ENCODE results near the gene HDC.

Gene HDC, protein sequence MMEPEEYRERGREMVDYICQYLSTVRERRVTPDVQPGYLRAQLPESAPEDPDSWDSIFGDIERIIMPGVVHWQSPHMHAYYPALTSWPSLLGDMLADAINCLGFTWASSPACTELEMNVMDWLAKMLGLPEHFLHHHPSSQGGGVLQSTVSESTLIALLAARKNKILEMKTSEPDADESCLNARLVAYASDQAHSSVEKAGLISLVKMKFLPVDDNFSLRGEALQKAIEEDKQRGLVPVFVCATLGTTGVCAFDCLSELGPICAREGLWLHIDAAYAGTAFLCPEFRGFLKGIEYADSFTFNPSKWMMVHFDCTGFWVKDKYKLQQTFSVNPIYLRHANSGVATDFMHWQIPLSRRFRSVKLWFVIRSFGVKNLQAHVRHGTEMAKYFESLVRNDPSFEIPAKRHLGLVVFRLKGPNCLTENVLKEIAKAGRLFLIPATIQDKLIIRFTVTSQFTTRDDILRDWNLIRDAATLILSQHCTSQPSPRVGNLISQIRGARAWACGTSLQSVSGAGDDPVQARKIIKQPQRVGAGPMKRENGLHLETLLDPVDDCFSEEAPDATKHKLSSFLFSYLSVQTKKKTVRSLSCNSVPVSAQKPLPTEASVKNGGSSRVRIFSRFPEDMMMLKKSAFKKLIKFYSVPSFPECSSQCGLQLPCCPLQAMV

DNA sequence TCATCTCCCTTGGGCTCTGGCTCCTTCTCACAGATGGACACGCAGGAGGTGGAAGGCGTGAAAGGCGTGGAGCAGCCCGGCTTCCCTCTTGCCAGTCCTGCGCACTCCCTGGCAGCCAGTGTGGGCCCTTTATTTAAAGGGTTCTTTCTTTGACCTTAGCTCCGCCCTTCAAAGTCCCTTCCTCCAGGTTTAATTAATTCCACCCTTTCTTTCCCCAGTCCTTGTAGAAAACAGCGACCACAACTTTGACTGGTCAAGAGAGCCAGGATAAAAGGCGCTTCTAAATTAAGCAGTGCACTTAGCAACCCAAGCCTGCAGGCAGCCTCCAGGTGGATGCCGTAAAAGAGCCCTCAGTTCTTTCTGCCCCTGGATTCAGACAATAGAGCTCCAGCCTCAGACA is at the start of gene HDC:
TSS of gene HDC (minus strand) at position 107 of the 400 bp plus-strand sequence. CDS start at position 4, 103 bp downstream.
- peak; percentile 27 for DNase-seq

DNA sequence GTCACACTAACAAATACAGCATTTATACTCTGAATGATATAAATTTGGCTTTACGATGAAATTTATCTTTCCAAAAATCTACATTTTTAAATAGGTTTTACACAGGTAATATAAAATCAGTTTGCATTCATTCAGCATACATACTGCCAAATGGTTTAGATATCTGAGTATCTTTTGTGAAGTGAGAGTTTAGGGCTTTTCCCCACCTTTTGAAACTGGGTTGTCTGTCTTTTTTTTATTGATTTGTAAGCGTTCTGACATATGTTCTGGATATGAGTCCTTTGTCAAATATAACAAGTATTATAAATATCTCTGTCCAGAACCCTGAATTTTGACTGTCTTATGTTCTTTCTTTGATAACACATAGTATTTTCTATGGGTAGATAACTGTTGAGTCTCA is 47.1 kb upstream of the HDC start:
- no peak for DNase-seq

DNA sequence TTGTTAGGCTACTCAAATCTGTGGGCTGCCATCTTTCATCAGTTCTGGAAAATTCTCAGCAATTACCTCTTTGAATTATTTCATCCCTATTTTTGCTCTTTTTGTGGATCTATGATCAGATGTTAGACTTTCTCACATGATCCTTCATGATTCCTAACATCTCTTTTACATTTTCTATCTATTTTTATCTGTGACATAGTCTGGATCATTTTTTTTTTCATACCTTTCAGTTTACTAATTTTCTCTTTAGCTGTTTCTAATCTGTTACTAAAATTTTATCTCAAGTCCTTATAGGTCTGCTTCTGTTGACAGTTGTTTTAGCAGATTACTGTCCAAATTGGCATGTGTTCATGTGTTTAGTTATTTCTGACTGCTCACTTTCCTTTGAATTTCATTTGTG is 42.3 kb upstream of the HDC start:
- no peak for DNase-seq

DNA sequence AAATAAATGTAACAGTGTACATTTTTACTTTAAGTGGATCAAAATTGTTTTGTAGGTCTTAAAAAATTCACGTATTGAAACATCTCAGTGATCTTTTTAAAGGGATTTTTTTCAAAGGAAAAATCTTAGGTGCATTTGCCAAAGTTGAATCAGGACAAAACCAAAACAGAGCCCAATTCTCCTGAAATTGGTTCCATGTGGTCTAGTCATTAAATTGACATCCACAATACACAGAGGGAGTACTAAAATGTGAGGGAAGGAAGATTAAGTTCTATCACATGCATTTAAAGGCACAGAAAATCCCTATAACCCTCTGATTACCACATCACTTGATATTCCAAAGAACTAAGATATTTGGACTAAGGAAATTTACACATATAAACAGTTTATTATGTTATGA is 39.3 kb upstream of the HDC start:
- DNase-seq = no peak

DNA sequence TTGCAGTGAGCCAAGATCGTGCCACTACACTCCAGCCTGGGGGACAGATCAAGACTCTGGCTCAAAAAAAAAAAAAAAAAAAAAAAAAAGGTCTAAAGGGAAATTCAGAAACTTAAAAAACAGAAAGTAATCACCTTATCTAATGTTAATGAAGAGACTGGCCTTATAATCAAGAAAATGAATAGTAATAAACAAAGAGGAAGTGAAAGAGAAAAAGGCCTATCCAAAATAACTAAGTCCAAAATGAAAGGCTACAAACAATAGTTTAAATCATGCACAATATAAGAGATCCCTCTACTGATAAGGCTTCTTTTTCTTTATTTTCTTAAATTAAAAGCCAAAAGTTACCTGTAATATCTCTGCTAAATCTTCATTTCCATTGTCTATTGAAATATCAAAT is 37.1 kb upstream of the HDC start:
- DNase-seq = no peak

DNA sequence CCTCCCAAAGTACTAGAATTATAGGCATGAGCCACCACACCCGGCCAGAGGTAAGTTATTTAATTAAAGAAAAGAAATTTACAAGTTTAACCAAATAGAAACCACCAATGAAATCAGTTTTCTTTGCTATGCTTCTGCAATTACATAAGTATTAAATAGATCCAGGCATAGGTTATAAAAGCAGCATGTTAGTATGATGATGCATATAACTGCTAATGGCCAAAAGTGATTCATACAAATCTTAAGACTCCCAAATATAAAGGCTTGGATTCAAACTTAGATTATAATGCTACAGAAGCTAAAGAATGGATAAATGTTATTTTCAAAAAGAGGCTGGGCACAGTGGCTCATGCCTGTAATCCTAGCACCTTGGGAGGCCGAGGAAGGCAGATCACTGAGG is 32.8 kb upstream of the HDC start:
- no peak for DNase-seq

DNA sequence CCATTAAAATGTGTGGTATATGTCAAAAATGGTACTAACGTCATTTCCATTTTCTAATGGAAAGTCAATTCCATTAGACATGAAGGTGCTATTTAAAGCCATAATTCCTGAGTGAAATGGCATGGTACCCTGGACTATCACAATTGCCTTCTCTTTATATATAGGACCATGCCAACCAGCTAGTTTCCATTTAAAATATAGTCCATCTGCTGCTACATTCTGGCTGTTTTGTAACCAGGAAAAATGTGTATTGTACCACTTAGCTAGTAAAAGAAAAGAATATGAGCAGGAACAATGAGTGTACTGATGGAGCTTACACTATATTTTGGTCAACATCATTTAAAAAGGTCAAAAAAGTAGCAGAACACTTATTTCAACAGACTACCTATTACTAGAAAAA is 30.4 kb upstream of the HDC start:
- no peak for DNase-seq

DNA sequence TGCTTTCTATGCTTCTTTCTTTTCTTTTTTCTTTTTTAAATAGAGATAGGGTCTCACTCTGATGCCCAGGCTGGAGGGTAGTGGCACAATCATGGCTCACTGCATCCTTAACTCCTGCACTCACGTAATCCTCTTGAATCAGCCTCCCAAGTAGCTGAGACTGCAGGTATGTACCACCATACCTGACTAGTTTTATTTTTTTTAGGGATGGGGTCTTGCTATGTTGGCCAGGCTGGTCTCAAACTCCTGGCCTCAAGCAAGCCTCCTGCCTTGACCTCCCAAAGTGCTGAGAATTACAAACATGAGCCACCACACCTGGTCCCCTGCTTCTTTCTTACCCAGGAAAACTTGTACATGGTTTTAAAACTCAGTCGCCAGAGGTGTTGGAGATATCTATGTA is 24.2 kb upstream of the HDC start:
- no peak for DNase-seq

DNA sequence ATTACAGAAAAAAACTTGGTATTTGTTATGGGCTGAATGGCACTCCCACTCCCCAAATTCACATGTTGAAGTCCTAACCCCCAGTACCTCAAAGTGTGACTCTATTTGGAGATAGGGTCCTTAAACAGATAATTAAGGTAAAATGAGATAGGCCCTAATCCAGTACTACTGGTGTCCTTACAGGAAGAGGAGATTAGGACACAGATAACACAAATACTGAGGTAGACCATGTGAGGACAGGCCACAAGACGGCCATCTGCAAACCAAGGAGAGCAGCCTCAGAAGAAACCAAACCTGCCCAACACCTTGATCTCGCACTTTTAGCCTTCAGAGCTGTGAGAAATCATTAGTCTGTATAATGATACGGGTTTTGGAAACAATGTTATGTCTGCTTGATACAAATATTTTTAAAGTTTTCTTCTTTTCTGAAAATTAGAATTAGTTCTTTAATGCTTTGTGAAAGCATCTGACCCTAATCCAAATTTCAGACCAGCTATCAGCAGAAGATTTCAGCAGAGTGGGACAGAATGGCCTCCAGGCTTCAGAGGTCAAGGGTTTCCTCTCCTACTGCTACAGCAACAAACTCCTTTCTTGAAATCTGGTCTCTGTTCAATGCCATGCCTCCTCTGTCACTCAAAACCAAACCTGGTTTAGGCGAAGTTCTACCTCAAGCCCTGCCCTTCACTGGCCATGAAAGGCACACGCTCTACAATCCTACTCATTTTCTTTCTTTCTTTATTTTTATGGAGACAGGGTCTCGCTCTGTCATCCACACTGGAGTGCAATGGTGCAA is 22.0 kb upstream of the HDC start:
- DNase-seq = no peak

DNA sequence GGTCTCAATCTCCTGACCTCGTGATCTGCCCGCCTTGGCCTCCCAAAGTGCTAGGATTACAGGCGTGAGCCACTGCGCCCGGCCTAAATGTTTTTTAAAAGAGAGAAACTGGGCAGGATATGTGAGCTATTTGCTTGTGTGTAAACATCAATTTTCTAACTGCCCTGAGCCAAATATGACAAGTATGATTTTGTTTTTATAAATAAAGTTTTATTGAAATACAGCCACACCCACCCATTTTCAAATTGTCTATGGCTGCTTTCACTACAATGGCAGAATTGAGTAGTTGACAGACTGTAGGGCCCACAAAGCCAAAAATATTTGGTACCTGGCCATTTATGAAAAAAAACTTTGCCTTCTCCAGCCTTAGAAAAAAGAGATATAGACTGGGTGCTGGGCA is 15.9 kb upstream of the HDC start:
- no peak for DNase-seq

DNA sequence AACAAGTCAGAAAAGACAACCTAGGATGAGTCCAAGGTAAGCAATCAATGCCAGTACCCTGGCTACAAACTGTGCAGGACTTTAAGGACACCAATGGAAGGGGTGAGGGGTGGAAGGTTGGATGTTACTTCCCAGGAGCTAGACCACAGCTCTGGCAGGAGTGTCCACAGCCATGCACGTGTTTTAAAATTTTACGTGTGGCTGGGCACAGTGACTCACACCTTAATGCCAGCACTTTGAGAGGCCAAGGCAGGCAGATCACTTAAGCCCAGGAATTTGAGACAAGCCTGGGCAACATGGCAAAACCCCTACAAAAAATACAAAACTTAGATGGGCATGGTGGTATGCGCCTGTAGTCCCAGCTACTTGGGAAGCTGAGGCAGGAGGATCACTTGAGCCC is 14.7 kb upstream of the HDC start:
- DNase-seq = no peak

DNA sequence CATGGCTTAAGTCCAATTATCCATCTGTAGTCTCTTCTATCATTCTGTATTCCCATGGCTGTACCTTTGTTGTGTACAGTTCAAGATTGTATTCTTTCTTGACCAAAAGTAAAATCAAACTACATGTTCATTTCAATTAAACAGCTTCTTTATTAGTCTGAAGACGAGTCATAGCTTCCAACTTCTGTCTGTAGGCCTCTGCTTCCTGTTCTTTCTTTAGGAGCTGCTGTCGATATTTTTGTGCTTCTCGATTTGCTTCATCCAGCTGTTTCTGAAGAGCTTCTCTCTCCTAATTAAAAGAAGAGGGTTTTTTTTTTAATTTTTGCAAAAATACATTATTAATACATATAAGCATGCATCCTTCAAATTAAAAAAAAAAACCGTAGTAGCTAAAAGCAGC is 13.0 kb upstream of the HDC start:
- DNase-seq = no peak

DNA sequence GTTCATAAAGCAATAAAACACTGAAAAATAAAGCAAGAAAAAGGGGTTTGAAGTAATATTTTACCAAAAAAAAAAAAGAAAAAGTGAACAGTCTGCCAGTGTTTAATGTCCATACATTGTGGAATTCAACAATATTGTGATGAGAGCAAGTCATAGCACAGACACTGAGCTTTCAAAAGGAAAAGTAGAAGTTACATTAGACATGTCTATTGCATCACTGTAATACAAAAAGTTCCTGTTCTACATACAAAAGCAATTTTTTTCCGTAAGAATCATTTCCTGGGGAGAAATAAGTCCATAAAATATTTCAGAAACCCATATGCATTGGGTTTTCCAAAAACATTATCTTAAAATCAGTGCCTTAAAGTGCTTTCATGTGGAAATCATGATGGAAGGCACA is 11.8 kb upstream of the HDC start:
- no peak for DNase-seq

DNA sequence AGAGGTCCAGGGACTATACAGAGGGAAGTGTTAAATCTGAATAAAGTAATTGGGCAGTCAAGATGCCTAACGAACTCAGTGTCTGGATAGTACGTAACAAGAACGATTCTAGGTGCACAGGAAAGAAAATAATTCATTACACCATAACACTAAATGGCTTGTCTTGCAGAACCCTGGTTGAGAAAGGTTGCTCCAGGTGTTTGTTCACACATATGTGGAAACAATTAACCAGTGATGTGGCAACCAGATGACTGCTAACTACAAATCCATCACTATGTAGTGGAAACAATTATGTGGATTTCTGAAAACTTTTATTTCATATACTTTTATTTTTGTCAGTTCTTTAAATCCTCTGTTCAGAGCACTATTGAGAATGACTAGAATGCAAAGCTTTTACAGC is 10.4 kb upstream of the HDC start:
- DNase-seq = no peak

DNA sequence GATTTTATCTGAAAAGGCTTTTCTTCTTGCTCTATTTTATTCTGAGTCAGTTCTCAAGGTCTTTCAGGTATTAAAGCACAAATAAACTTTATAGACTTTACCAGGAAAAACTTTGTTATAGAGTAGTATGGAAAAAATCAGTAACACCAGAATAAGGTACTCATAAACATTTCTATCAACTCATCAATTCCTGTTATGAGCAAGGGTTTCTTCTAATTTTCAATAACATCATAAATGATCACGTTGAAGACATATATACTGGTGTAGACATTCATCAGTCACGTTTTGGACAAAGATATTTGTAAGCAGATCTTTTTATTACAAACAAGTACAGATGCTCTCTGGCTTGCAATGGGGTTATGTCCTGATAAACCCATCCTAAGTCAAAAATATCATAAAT is 9.6 kb upstream of the HDC start:
- DNase-seq = no peak

DNA sequence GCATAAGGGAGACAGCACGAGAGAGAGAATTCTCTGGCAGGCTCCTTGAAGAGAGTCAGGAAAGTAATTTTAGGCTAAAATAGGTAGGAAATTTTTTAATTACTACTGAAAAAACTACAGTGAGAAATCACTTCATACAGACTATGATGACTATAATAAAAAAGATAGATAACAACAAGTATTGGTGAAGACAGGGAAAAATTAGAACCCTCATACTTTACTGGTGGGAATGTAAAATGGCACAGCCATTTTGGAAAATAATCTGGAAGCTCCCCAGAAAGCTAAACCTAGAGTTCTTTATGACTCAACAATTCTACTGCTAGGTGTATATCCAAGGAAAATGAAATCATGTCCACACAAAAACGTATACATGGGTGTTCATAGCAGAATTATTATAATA is 2.1 kb upstream of the HDC start:
- no peak for DNase-seq

DNA sequence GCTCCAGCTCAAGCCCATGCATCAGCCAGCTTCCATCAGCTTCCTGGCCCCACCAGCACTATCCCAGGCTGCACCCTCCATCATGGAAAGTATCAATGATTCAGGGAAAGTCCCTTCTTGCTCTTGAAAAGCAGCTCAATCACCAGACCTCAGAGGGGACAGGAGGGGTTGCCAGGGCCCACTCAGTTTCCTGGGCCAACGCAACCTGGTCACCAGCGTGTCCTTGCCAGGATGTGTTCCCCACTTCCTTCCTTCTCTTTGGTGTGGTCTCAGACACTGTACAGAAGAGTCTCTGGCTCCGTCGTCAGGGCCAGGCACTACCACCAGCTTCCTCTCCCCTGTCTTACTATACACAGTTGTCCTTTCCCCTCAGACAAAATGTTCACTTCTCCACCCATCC is 3.0 kb downstream of the HDC start:
- DNase-seq = no peak

DNA sequence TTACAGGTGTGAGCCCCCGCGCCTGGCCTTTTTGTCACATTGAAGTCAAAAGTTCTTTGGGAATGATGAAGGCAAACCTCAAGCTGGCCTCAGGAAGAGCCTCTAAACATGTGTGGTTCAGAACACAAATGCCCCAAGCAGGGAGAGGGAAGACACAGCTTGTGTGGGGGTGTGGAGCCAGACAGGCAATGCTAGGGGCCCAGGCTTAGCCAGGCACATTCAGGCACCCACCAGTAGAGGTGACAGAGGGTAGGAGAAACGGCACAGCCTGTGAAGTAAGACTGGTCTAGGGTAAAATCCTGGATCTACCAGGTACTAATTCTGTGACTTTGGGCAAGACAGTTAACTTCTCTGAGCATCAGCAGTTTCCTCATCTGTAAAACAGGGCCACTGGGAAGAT is 3.5 kb downstream of the HDC start:
- no peak for DNase-seq

DNA sequence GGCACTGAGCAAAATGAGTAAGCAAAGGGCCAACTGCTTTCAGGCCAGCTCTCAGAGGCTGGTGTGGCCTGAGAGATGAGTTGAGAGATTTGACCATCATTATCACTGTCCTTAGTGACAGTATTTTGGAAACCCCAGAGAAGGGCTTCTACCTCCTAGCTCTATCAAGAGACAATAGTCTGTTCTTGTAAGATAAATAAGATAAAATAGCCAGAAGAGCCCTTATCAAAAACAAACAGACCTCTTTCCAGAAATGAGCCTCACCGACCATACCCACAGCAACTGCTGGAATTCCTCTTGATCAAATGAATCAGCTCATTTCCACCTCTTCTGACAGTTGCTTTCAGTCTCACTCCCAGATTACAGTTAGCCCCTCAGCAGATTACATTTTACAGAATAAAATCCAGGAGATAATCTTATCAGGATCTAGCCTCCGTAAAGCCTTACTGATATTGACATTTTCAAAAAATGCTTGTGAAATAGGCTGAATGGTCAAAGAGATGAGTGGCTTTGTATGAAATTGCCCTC is 4.5 kb downstream of the HDC start:
- DNase-seq = no peak

DNA sequence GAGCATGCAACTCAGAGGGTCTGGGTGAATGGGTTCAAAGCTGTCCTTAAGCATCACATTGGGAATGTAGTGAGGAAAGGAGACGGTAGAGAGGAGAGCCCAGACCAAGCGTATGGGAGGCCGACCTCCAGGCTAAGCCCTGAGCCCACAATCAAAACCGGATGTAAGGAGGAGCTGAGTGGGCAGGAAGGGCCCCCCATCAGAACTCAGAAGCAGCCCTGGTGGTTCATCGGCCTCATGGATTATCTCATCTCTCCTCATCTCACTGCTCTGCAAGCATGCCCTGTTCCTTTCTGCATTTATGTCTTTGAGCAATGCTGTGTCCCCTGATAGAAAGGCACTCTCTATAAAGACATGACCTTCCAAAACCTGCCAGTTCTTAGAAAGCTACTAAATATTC is 6.2 kb downstream of the HDC start:
- no peak for DNase-seq

DNA sequence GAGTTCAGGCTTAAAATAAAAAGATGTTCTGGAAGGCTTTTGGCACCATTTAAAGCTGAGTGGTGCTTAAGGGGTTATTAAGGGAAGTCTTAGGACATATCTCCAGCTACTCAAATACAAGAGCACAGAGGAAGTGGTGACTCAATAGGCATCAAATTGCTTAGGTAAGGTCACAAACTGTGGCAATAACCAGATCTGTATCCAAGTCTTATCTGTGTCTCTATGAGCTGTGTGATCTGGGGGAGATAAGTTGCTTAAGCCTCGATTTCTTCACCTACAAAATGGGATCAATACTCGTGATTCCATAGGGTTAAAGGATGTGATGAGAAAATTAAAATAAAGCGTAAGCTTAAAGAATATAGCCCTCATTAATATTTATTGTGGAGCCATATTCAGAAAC is 7.6 kb downstream of the HDC start:
- DNase-seq = no peak

DNA sequence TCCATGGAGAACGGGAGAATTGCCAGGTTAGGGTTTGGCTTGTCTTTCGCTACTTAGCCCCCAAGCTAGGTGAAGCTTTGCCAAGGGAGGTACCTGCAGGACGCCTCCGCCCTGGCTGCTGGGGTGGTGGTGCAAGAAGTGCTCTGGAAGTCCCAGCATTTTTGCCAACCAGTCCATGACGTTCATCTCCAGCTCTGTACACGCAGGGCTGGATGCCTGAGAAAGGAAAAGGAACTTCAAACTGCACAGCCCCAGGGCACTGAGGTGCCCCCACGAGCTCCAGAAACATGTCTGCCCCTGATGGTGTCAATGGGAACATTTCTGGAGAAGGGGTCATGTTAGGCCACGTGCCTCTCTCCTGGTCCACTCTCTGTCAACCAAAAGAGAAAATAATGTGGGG is 8.2 kb downstream of the HDC start:
- no peak for DNase-seq

DNA sequence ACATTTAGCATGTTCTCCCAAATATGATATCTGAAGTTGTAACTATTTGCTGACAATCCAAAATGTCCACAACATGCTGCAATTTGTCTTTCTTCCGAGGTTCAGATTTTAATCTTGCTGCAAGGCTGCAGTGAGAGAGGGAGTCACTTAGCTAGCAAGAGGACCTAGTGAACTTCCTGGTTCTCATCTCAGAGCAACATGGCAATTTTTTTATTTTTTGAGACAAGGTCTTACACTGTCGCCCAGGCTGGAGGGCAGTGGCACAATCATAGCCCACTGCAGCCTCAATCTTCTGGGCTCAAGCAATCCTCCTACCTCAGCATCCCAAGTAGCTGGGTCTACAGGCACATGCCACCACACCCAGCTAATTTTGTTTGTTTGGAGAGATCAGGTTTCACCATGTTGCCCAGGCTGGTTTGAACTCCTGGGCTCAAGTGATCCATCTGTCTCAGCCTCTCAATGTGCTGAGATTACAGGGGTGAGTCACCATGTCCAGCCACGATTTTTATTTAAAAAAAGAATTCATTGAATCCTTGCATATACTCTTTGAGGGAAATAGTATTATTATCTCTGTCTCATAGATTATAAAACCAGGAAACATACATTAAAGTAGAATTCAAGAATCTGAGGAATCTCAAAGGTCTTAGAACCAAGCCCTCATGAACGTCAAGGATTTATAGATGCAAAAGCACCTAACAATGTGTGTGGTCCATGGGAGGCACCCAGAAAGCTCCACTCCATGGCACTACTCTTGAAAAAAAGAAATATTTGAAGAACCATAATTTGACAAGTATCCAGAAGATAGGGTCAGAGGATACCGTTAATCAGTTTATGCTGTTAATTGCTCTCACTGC is 9.1 kb downstream of the HDC start:
- no peak for DNase-seq

All from retina (tissue), 1 donor.